ENCODE results near the gene ZNF785.
"Not testable (repeated sequence)": the region's sequence is repeated elsewhere in the genome, so short reads cannot be mapped to it uniquely, and the experiment has no call there.

Gene ZNF785

GRCh38 chr16:30602616-30603277 is 17.2 kb upstream of the ZNF785 start:
- DNase-seq (ENCODE audit: low spot score) = no peak

DNA sequence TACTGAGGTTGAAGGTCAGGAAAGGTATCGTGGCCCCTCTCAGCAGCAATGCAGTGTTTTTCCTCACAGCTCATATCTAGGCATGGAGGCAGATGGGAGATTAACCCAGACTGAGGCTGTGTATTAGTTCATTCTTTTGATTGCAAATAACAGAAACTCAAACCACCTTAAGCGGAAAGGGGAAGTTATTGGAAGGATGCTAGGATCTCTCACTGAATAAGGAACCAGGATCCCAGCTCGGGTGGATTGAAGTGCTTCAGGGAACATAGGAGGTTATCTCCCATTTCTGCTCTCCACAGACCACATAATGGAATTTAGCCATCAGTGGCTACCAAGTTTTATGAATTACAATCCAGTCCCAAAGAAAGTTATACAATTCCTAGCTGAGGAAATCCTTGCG is 16.5 kb upstream of the ZNF785 start:
- no peak for DNase-seq (ENCODE audit: low spot score)

DNA sequence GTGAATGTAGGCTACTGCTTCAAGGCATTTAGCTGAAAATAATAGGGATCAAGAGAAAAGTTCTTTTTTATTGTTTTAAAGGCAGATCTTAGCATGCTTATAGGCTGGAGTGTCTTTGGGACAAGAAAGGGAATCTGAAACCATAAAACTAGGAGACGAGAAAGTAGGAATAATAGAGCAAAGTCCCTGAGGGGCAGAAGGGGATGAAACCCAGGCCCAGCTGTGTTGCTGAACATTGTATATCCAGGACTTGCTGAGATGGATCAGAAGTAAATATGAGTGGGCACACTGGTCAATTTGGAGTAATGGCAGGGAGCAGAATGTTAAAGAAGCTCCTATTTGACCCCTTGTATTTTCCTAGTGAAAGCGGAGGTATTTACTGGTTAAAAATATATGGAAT is 15.4 kb upstream of the ZNF785 start:
- DNase-seq (ENCODE audit: low spot score) = no peak

GRCh38 chr16:30600215-30600614 is 14.7 kb upstream of the ZNF785 start:
- DNase-seq (ENCODE audit: low spot score) = no peak

DNA sequence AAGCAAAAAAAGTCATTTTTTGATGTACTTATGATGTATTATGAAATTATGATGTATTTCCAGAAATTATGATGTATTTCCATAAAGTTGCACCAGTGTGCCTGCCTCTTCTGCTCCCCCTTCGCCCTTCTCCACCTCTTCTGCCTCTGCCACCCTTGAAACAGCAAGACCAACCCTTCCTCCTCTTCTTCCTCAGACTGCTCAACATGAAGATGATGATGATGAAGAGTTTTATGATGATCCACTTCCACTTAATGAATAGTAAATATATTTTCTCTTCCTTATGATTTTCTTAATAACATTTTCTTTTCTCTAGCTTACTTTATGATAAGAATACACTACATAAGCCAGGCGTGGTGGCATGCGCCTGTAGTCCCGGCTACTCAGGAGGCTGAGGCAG is 7.4 kb upstream of the ZNF785 start:
- no peak for DNase-seq (ENCODE audit: low spot score)

- DNase-seq (ENCODE audit: low spot score) = not testable (repeated sequence)
Observed at GRCh38 chr16:30590869-30591268, 5.4 kb upstream of the ZNF785 start.

- not testable (repeated sequence) for DNase-seq (ENCODE audit: low spot score)
Observed at GRCh38 chr16:30589582-30589981, 4.1 kb upstream of the ZNF785 start.

- DNase-seq (ENCODE audit: low spot score) = no peak
Observed at GRCh38 chr16:30588651-30589050, 3.2 kb upstream of the ZNF785 start.

- no peak for DNase-seq (ENCODE audit: low spot score)
Observed at GRCh38 chr16:30585022-30585399, 486 bp downstream of the ZNF785 start.

GRCh38 chr16:30582611-30583340 is 2.7 kb downstream of the ZNF785 start:
- DNase-seq (ENCODE audit: low spot score) = no peak

- DNase-seq (ENCODE audit: low spot score) = no peak
Observed at GRCh38 chr16:30581457-30581856, 4.0 kb downstream of the ZNF785 start.

GRCh38 chr16:30574678-30575077 is 10.8 kb downstream of the ZNF785 start:
- DNase-seq (ENCODE audit: low spot score) = no peak

DNA sequence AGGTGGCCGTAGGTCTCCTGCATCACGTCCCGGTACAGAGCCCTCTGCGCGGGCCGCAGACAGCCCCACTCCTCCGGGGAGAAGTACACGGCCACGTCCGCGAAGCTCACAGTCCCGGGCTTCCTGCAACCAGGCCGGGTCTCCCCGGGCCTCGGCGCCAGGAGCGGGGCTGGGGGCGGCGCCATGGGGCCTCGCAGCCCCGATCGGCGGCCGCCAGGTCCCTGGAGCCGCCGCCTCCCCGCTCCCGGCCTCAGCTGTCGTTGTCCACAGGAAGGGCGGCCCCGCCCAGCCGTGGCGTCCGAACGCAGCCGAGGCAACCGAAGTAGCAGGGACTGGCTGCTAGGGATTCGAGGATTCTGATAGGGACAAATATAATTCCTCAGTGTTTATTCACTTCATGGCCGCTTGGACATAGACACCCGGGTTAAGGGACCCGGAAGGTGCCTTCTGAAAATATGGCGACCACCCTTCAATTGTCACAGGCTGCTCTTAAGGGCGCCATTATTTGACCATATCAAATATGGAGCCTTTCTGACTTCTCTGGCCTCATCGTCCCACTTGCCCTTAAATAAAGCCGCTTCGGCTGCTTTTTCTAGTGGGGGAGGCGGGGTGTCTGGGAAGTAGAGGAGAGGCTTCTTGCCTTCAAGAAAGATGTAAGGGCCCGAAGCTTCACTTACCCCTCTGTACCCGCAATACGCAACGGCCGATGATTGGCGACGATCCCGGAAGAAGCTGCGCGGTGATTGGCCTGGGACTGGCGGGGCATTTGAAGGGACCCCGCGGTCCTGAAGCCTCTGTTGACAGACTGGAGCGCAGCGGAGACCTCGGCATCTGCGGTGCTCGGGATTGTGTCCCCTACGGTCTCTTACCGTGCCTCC is 13.8 kb downstream of the ZNF785 start, which contains the start of gene ZNF688:
Gene ZNF688 (minus strand): TSS at position 270 of the 878 bp plus-strand sequence. CDS start 85 bp downstream, at position 185.
- peak; percentile 95 for DNase-seq (ENCODE audit: low spot score)

DNA sequence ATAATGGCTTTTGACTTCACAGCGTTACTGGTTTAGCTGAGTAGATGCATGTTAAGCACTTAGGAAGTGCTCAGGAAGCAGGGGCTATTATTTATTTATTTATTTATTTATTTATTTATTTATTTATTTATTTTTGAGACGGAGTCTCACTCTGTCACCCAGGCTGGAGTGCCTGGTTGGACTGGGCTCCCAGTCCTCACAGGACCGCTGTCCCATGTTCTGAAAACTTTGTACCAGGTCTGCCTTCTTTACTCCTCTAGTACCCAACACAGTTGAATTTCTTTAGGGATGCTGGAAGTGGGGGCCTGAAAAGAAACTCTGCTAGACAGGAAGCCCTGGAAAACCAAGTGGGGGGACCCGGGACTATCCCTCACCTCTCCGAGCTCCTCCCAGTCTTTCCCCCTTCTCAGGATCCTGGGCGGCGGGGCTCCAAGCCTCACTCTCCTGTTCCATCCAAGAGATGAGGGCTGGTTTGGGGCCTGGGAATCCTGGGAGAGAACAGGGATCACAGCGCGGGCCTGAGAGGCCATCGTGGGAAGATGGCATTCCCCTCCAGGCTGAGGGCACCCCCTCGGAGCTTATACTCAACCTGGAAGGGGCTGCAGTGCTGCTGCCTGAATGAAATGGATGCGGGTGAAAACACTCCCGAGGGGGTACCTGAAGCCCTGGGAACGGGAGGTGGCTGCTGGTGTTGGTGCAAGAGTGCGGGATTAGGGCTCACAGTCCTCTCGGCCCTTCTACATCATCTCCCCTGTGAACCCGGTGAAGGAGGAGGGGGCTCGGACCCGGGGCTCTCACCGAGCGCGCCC is 14.7 kb downstream of the ZNF785 start:
- DNase-seq (ENCODE audit: low spot score) = no peak

DNA sequence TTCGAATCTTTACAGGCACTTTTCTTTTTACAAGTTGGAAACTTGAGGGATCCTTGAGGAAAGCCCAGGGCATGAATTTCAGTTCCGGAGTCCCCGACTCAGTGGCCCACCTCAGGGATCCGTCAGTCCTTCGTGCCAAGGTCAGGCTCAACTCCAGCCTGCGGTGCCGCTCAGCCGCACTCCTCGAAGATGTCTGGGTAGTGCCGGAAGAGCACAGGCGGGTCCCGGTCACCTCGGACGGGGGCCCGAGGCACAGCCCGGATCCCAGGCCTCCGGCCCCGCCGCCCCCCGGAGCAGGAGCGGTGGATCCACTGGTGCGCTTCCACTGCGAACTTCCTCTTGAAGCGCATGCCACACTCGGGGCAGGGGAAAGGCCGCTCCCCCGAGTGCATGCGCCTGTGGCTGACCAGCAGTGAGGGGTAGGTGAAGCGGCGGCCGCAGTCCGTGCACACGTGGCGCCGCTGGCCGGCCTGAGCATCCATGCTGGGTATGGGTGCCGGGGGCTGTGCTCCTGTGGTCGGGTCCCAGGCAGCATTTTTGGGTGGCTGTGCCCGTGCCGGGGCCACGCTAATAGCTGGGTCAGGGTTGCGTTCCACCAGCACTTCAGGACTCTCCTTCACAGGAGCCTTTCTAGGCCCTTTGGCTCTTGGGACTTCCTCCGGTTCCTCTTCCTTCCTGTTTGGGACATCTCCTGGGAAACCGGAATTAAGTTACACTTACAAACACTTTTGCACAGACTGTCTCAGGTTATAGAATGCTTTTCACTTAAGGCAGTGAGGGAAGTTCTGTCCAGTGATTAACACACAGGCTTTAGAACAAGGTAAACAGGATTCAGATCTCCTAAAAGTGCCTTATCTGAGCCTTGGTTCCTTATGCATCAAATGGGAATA is 15.5 kb downstream of the ZNF785 start:
- no peak for DNase-seq (ENCODE audit: low spot score)

DNA sequence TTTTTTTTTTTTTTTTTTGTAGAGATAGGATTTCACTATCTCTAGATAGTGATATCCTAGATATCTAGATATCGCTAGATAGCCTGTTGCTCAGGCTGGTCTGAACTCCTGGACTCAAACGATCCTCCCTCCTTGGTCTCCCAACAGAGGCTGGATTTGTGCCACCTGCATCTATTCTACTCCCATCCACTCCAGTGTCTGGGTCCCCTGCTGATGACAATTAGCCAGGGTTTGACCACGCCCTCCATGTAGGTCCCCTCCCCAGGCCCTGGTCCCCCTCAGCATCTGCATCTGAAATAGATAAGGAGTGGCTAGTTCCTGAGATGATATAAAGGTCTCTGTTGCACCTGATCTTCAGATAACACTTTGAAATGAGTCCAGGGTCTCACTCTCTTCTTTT is 16.2 kb downstream of the ZNF785 start:
- no peak for DNase-seq (ENCODE audit: low spot score)

DNA sequence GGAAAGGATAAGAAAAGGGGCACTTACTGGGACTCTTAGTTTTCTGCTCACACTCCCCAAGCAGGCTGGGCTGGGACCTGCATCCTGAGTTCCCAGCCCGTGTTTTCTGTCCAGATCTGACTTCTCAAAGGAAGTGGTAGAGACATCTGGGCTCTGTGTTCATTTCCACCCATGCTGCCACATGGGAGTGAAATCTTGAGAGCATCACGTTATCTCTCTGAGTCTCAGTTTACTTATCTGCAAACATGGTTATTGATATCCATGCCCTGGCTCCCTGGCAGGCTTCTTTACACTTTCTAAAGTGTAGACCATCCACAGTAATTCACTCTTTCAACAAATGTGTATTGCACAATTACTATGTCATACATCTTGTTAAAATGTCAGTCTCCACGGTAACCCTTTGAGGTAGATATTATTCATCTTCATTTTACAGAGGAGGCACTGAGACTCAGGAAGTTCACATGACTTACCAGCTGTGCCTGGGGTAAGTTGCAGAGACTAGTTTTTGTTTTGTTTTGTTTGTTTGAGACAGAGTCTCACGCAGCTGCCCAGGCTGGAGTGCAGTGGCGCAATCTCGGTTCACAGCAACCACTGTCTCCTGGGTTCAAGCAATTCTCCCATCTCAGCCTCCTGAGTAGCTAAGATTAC is 17.4 kb downstream of the ZNF785 start:
- no peak for DNase-seq (ENCODE audit: low spot score)

DNA sequence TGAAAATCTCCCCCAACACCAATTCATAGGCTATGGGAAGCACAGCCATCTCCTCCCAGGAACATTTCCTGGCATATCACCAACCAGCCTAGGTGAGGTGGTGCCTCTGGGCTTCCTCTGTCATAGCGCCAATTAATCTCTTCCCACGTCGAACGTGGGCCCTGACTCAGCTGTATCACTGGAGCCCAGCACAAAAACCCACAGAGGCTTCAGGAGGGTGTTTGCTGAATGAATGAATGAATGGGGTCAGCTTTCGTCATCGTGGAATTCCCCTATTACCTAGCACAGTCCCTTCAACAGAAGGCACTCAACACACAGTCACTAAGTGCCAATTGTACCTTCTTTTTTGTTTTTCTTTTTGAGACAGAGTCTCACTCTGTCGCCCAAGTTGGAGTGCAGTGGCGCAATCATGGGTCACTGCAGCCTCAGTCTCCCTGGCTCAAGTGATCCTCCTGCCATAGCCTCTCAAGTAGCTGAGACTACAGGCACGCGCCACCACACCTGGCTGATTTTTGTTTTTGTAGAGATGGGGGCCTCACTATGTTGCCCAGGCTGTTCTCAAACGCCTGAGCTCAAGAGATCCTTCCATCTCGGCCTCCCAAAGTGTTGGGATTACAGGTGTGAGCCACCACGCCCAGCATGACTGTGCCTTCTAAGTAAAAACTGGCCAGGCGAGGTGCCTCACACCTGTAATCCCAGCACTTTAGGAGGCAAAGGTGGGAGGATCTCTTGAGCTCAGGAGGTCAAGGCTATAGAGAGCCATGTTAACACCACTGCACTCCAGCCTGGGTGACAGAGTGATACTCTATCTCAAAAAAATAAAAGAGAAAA is 18.1 kb downstream of the ZNF785 start:
- DNase-seq (ENCODE audit: low spot score) = no peak

DNA sequence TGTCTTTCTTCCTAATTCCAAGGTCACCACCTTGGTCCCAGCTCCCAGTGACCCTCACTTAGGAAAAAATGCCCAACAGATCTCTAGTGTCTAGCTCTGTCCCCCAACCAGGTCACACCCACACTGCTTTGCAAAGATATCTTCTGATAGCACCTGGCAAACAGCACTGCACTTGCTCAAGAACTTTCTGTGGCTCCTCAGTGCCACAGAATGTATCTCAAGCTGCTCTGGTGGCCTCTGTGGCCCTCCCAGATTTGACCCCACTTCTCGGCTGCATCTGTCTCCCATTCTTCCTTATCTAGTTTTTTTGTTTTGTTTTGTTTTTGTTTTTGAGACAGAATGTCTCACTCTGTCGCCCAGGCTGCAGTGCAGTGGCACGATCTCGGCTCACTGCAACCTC is 19.0 kb downstream of the ZNF785 start:
- DNase-seq (ENCODE audit: low spot score) = no peak
